H1 (cell line): ENCODE data around the gene CD48. TPM values are rescaled to one million over a fixed set of nuclear protein-coding genes. Genes with fewer than 3 reads are reported as not detected.

ENCODE experiments used
- CTCF ChIA-PET: fragments of 300-600 bp; sonication (Branson Sonifier 250); formaldehyde crosslinking; loops from one replicate; lab custom pipeline; 2021; ENCODE audit not compliant: partially characterized antibody; lab: Charles Lee
- POLR2A ChIA-PET: fragments of 300-600 bp; sonication (Branson Sonifier 250); formaldehyde crosslinking; loops from one replicate; lab custom pipeline; 2021; ENCODE audit warnings: inconsistent platforms; ENCODE audit not compliant: partially characterized antibody; lab: Charles Lee
- DNase-seq, 2 experiments: peaks; one replicate each; pipeline versions ENCODE4 v3.0.0 to v3.0.0-alpha.2; 2010 to 2022; ENCODE audit warnings: low spot score in 2 of 2, low read depth in 1 of 2, mixed read lengths in 1 of 2
- FAIRE-seq: peaks from 2 replicates; lab custom pipeline; 2011; peaks lifted over from hg19 to GRCh38; lab: Jason Lieb, UNC
- H2AFZ ChIP-seq: 2 replicates; pipeline ENCODE4 v1.8.1; 2012; ENCODE audit warnings: low read length, inconsistent platforms
- H2AK5ac ChIP-seq: 2 replicates; pipeline ENCODE4 v1.6.1; 2013; ENCODE audit warnings: low read depth, low read length
- H2BK120ac ChIP-seq: replicated peaks from 2 replicates; pipeline ENCODE3; 2013; ENCODE audit warnings: low read depth, low read length, inconsistent platforms
- H2BK12ac ChIP-seq: 2 replicates; pipeline ENCODE4 v1.6.1; 2013; ENCODE audit warnings: low read depth, low read length
- H2BK15ac ChIP-seq: 2 replicates; pipeline ENCODE4 v1.6.1; 2013; ENCODE audit warnings: low read length
- H2BK20ac ChIP-seq: 2 replicates; pipeline ENCODE4 v1.6.1; 2013; ENCODE audit warnings: low read length
- H2BK5ac ChIP-seq: 2 replicates; pipeline ENCODE4 v1.6.1; 2013; ENCODE audit warnings: low read depth, low read length
- H3K14ac ChIP-seq: 2 replicates; pipeline ENCODE4 v1.6.1; 2013; ENCODE audit warnings: inconsistent platforms; ENCODE audit not compliant: insufficient read length
- H3K18ac ChIP-seq: 2 replicates; pipeline ENCODE4 v1.6.1; 2013; ENCODE audit warnings: low read length; ENCODE audit errors: extremely low read depth
- H3K23ac ChIP-seq: 2 replicates; pipeline ENCODE4 v1.6.1; 2013; ENCODE audit warnings: inconsistent platforms; ENCODE audit not compliant: insufficient read length
- H3K23me2 ChIP-seq: 2 replicates; pipeline ENCODE4 v1.6.1; 2013; ENCODE audit warnings: low read depth, low read length
- H3K27ac ChIP-seq: 2 replicates; pipeline ENCODE4 v1.6.1; 2011; ENCODE audit warnings: low read depth, low read length, inconsistent platforms
- H3K27me3 ChIP-seq, 4 experiments: replicated peaks in 1 of 4; 1 replicate in 1 of 4; 2 replicates in 3 of 4; pipeline versions ENCODE4 v1.6.1 to v1.8.1; 2011 to 2013; ENCODE audit warnings: low read length in 3 of 4, mild to moderate bottlenecking in 3 of 4, inconsistent platforms in 2 of 4, mixed read lengths in 2 of 4, moderate library complexity in 1 of 4; ENCODE audit not compliant: control insufficient read depth in 3 of 4, insufficient read depth in 3 of 4; ENCODE audit errors: extremely low read depth in 1 of 4
- H3K36me3 ChIP-seq, 4 experiments: 2 replicates each; pipeline versions ENCODE4 v1.6.1 to v1.8.1; 2011 to 2013; ENCODE audit warnings: mild to moderate bottlenecking in 4 of 4, low read length in 3 of 4, moderate library complexity in 2 of 4, control low read depth in 1 of 4, inconsistent platforms in 1 of 4; ENCODE audit not compliant: insufficient read depth in 4 of 4, control insufficient read depth in 2 of 4
- H3K4ac ChIP-seq: replicated peaks from 2 replicates; pipeline ENCODE3; 2013; ENCODE audit warnings: low read length, low read depth, mixed read lengths, inconsistent platforms; ENCODE audit not compliant: insufficient read length
- H3K4me1 ChIP-seq, 4 experiments: replicated peaks in 1 of 4; 1 replicate in 1 of 4; 2 replicates in 3 of 4; pipeline versions ENCODE4 v1.6.1 to v1.8.1; 2011 to 2013; ENCODE audit warnings: low read length in 3 of 4, inconsistent platforms in 2 of 4, mixed read lengths in 1 of 4; ENCODE audit not compliant: insufficient read depth in 4 of 4, control insufficient read depth in 3 of 4
- H3K4me2 ChIP-seq, 2 experiments: 2 replicates each; pipeline versions ENCODE4 v1.6.1 to v1.8.1; 2011 to 2013; ENCODE audit warnings: low read depth in 2 of 2, low read length in 2 of 2, control low read depth in 1 of 2, inconsistent platforms in 1 of 2, mild to moderate bottlenecking in 1 of 2; ENCODE audit not compliant: insufficient read depth in 1 of 2
- H3K4me3 ChIP-seq, 4 experiments: fragments of 200-600, 300-600 bp in 1 of 4; sonication (generic), shearing (Covaris generic), sonication (Bioruptor Twin) in 1 of 4; 2 replicates each; pipeline versions ENCODE4 v1.5.1 to v1.8.1; 2011 to 2016; ENCODE audit warnings: low read length in 4 of 4, low read depth in 3 of 4, control low read depth in 2 of 4, inconsistent platforms in 2 of 4, mild to moderate bottlenecking in 2 of 4, mixed read lengths in 1 of 4, moderate library complexity in 1 of 4; ENCODE audit not compliant: insufficient read depth in 2 of 4; ENCODE audit errors: extremely low read depth in 1 of 4
- H3K56ac ChIP-seq: replicated peaks from 2 replicates; pipeline ENCODE3; 2013; ENCODE audit warnings: low read depth, mild to moderate bottlenecking, mixed read lengths, low read length, inconsistent platforms; ENCODE audit not compliant: insufficient read length
- H3K79me1 ChIP-seq: 2 replicates; pipeline ENCODE4 v1.6.1; 2013; ENCODE audit warnings: low read depth, low read length, control low read depth
- H3K79me2 ChIP-seq, 2 experiments: 2 replicates each; pipeline versions ENCODE4 v1.6.1 to v1.8.1; 2012 to 2013; ENCODE audit warnings: low read length in 2 of 2, mild to moderate bottlenecking in 2 of 2, inconsistent platforms in 1 of 2; ENCODE audit not compliant: insufficient read depth in 2 of 2, control insufficient read depth in 1 of 2
- H3K9ac ChIP-seq, 4 experiments: replicated peaks in 1 of 4; 1 replicate in 1 of 4; 2 replicates in 3 of 4; pipeline versions ENCODE4 v1.6.1 to v1.8.1; 2011 to 2013; ENCODE audit warnings: low read depth in 3 of 4, low read length in 3 of 4, control low read depth in 2 of 4, mild to moderate bottlenecking in 2 of 4, moderate library complexity in 2 of 4, inconsistent platforms in 1 of 4; ENCODE audit errors: extremely low read depth in 1 of 4
- H3K9me3 ChIP-seq, 2 experiments: 2 replicates each; pipeline versions ENCODE4 v1.6.1 to v1.8.1; 2012 to 2013; ENCODE audit warnings: mild to moderate bottlenecking in 2 of 2, moderate library complexity in 2 of 2, control low read depth in 1 of 2, inconsistent platforms in 1 of 2, low read depth in 1 of 2, low read length in 1 of 2, mixed read lengths in 1 of 2; ENCODE audit not compliant: insufficient read depth in 2 of 2
- H4K20me1 ChIP-seq, 2 experiments: replicated peaks in 1 of 2; 2 replicates each; pipeline versions ENCODE3 to v1.8.1; 2011 to 2013; ENCODE audit warnings: inconsistent platforms in 2 of 2, low read length in 2 of 2, mild to moderate bottlenecking in 1 of 2; ENCODE audit not compliant: insufficient read depth in 2 of 2, control insufficient read depth in 1 of 2
- H4K5ac ChIP-seq: 2 replicates; pipeline ENCODE4 v1.6.1; 2013; ENCODE audit warnings: low read length, low read depth, mixed read lengths, inconsistent platforms; ENCODE audit not compliant: insufficient read length
- H4K8ac ChIP-seq: 2 replicates; pipeline ENCODE4 v1.8.0; 2013; ENCODE audit warnings: mild to moderate bottlenecking, moderate library complexity, low read length, inconsistent platforms; ENCODE audit not compliant: insufficient read depth; ENCODE audit errors: extremely low read depth
- H4K91ac ChIP-seq: replicated peaks from 2 replicates; pipeline ENCODE3; 2013; ENCODE audit warnings: low read length, mixed read lengths, inconsistent platforms; ENCODE audit not compliant: insufficient read length
- ATF2 ChIP-seq: IDR thresholded peaks from 2 replicates; pipeline ENCODE4 v1.6.1; 2012; ENCODE audit warnings: low read length, inconsistent platforms
- BACH1 ChIP-seq: IDR thresholded peaks from 2 replicates; pipeline ENCODE4 v1.6.1; 2012; ENCODE audit warnings: low read length, improper control_type of control experiment
- CEBPB ChIP-seq: IDR thresholded peaks from 2 replicates; pipeline ENCODE4 v1.6.1; 2012; ENCODE audit warnings: low read depth, low read length
- CHD2 ChIP-seq: IDR thresholded peaks from 2 replicates; pipeline ENCODE4 v1.6.1; 2012; ENCODE audit warnings: low read length, improper control_type of control experiment
- EGR1 ChIP-seq: IDR thresholded peaks from 2 replicates; pipeline ENCODE4 v1.6.1; 2011; ENCODE audit warnings: low read depth, low read length, borderline replicate concordance
- GTF2F1 ChIP-seq: IDR thresholded peaks from 2 replicates; pipeline ENCODE4 v1.6.1; 2012; ENCODE audit warnings: low read depth, low read length, improper control_type of control experiment, borderline replicate concordance
- JUN ChIP-seq: IDR thresholded peaks from 2 replicates; pipeline ENCODE4 v1.6.1; 2011; ENCODE audit warnings: low read depth, mild to moderate bottlenecking, improper control_type of control experiment, low read length
- KDM1A ChIP-seq: fragments of 200-600, 300-600 bp; sonication (generic); IDR thresholded peaks from 2 replicates; pipeline ENCODE4 v1.7.1; 2016; ENCODE audit warnings: mild to moderate bottlenecking, low read length, borderline replicate concordance
- NRF1 ChIP-seq: IDR thresholded peaks from 2 replicates; pipeline ENCODE4 v1.6.1; 2011; ENCODE audit warnings: mild to moderate bottlenecking, low read depth, low read length, improper control_type of control experiment
- RBBP5 ChIP-seq: IDR thresholded peaks from 2 replicates; pipeline ENCODE4 v1.7.1; 2012; ENCODE audit warnings: low read depth, mild to moderate bottlenecking, inconsistent platforms, low read length, moderate library complexity, borderline replicate concordance
- SAP30 ChIP-seq: fragments of 300-600 bp; sonication (generic); IDR thresholded peaks from 2 replicates; pipeline ENCODE4 v1.7.1; 2012; ENCODE audit warnings: low read length, moderate library complexity, mild to moderate bottlenecking, inconsistent platforms; ENCODE audit not compliant: insufficient read depth, insufficient replicate concordance
- WGBS, 2 experiments: shearing (Covaris generic) in 1 of 2; methylation state at CpG; one replicate each; pipeline versions ENCODE4 v1.1.6 to v1.1.7; 2013 to 2015; ENCODE audit warnings: low lambda C conversion rate in 2 of 2, mixed read lengths in 2 of 2, inconsistent platforms in 1 of 2, low coverage in 1 of 2, missing lambda C conversion rate in 1 of 2; ENCODE audit not compliant: insufficient replicate concordance in 2 of 2, insufficient coverage in 1 of 2, insufficient read length in 1 of 2; ENCODE audit errors: extremely low coverage in 1 of 2, missing lambda C conversion rate in 1 of 2; 5-methylcytosine and 5-hydroxymethylcytosine counted together
- polyA plus RNA-seq, 7 experiments: library from polyadenylated mRNA; depleted of rRNA in 3 of 7; stranded (reverse) in 5 of 7; unstranded in 2 of 7; fragments of >200 nt in 5 of 7; fragments of 200-250 nt in 2 of 7; gene quantifications; 1 replicate in 5 of 7; 2 replicates in 1 of 7; 4 replicates in 1 of 7; pipeline versions ENCODE4 v1.2.1 to v1.2.3, GENCODE V29; 2011 to 2013; ENCODE audit warnings: missing spikeins in 2 of 7, mixed read lengths in 2 of 7
- total RNA-seq: library from RNA; stranded (reverse); fragmentation: NEBNext Ultra II Directional; extraction: Animal tissue kit (Norgen Biotek cat#: 25700); gene quantifications from 2 replicates; pipeline ENCODE4 v1.2.1, GENCODE V29; 2021

The CD48 gene
- total and polyA plus RNA-seq, 2 of the 8 experiments (the other 6 are each of a cell fraction or from before 2014, with no cell fraction given): 0.08 TPM; not detected in 1

- no peak overlapping the region for H3K14ac ChIP-seq
- no peak overlapping the region for H3K9ac ChIP-seq
- 71% methylated on average over 1 of the region's 1 CpG; no CpG with 5 or more reads in 1 of the 2 experiments for WGBS, 2 experiments
- H4K5ac ChIP-seq: no peak overlapping the region
- H2AFZ ChIP-seq: peak overlapping the region; percentile 47; the same call in 1 of the 2 replicates
- H3K23ac ChIP-seq: no peak overlapping the region
- H3K18ac ChIP-seq: peak overlapping the region; percentile 73
- H4K8ac ChIP-seq: no peak overlapping the region
- H4K20me1 ChIP-seq: no peaks in the 10 kb centered on the region
- DNase-seq (no peak), FAIRE-seq (peak; percentile 36)
- H3K4me3 ChIP-seq: no peak overlapping the region
- no peak overlapping the region for H3K27ac ChIP-seq
- ChIA-PET CTCF (interaction anchor here (0.8 to 1.7 kb wide), 7 partner anchors 11 to 241 kb away, joined by 3 to 7 read pairs (median 4); no protein-coding TSS in a partner anchor), POLR2A (interaction anchor here (0.6 to 1.0 kb wide), 4 partner anchors 9 to 32 kb away, joined by 3 to 4 read pairs (median 3); no protein-coding TSS in a partner anchor)
- H3K27me3 ChIP-seq: peaks cover 0 to 3% (median 0%) of the 10 kb centered on the region in 4 experiments; a peak in 2 of 7 replicates
- no peaks in the 10 kb centered on the region for H3K79me2 ChIP-seq
- no peak overlapping the region for H3K4ac ChIP-seq
- H3K4me1 ChIP-seq: peaks cover 3 to 17% (median 12%) of the 10 kb centered on the region in 4 experiments; a peak in 4 of 7 replicates
- H3K56ac ChIP-seq: no peak overlapping the region
- H3K4me2 ChIP-seq: peak overlapping the region in 1 of 2 experiments; percentile 14; a peak in 1 of 4 replicates
- no peaks in the 10 kb centered on the region for H3K36me3 ChIP-seq
- H2BK5ac ChIP-seq: peak overlapping the region; percentile 78; the same call in 1 of the 2 replicates
- no peaks in the 10 kb centered on the region for H3K79me1 ChIP-seq
- H3K9me3 ChIP-seq: no peaks in the 10 kb centered on the region
- no peaks in the 10 kb centered on the region for H3K23me2 ChIP-seq
- peak overlapping the region; percentile 60 for H2BK120ac ChIP-seq
- H2BK20ac ChIP-seq: peak overlapping the region; percentile 83
- no peak for TF ChIP-seq GTF2F1
- TF ChIP-seq CEBPB: no peak
- TF ChIP-seq JUN: no peak
- no peak for TF ChIP-seq BACH1
- no peak for TF ChIP-seq CHD2
- no peak for TF ChIP-seq EGR1
- TF ChIP-seq NRF1: no peak
- TF ChIP-seq KDM1A: no peak
- no peak for TF ChIP-seq SAP30
- TF ChIP-seq RBBP5: no peak
- no peak for TF ChIP-seq ATF2
- H2AK5ac ChIP-seq: peak overlapping the region; percentile 10; the same call in 1 of the 2 replicates
- H4K91ac ChIP-seq: peak overlapping the region; percentile 71
- peak overlapping the region; percentile 35 for H2BK12ac ChIP-seq
- no peak overlapping the region for H2BK15ac ChIP-seq
Measured at GRCh38 chr1:160651433-160652064, 60.1 kb downstream of the CD48 start.
